ENCODE data around the gene C12orf56. TPM values are rescaled to one million over a fixed set of nuclear protein-coding genes. Genes with fewer than 3 reads are reported as not detected.
A peak's percentile ranks its signal among the peaks of the same experiment; 100 is the strongest.

Gene C12orf56
- total and polyA plus RNA-seq, 9 of the 15 experiments (the other 6 are each of a cell fraction or from before 2014, with no cell fraction given): 0.40 to 4.8 (median 1.2) TPM

GRCh38 chr12:64404470-64405256 lies 14.1 kb upstream of the C12orf56 start (continued):
- TF ChIP-seq MECOM (CRISPR knock-in tag; IDR thresholded peaks at IDR 0.05) (no peak), RB1 (IDR thresholded peaks at IDR 0.05; ENCODE audit: low read depth) (0 out of 2 replicates have a peak, but pooled peaks have one; percentile 30), ZNF551 (CRISPR knock-in tag; IDR thresholded peaks at IDR 0.05) (no peak), ZBTB17 (CRISPR knock-in tag; IDR thresholded peaks at IDR 0.05) (peak; percentile 82; the same call in 1 of the 2 replicates), NUFIP1 (IDR thresholded peaks at IDR 0.05; ENCODE audit: partially characterized antibody) (no peak), LEF1 (IDR thresholded peaks at IDR 0.05) (peak; percentile 23; the same call in 1 of the 2 replicates), ZNF583 (CRISPR knock-in tag; IDR thresholded peaks at IDR 0.05) (no peak), CREBBP (IDR thresholded peaks at IDR 0.05; ENCODE audit: low read depth, low read length) (no peak), SIN3A (IDR thresholded peaks at IDR 0.05; ENCODE audit: borderline replicate concordance in 2 of 2, control insufficient read depth in 1 of 2, low read depth in 2 of 2, low read length in 2 of 2) (0 out of 4 replicates have a peak, but pooled peaks of 1 of the 2 experiments have one; percentile 43), HDGF (IDR thresholded peaks at IDR 0.05) (no peak), PHTF2 (CRISPR knock-in tag; IDR thresholded peaks at IDR 0.05) (no peak), CBFA2T2 (conservative IDR thresholded peaks at IDR 0.05) (no peak), ZNF121 (CRISPR knock-in tag; conservative IDR thresholded peaks at IDR 0.05) (no peak), KLF10 (CRISPR knock-in tag; IDR thresholded peaks at IDR 0.05) (no peak), JUN (IDR thresholded peaks at IDR 0.05; ENCODE audit: borderline replicate concordance, low read depth, low read length) (peak; percentile 79; the same call in 1 of the 2 replicates), JUN (CRISPR knock-in tag; IDR thresholded peaks at IDR 0.05; ENCODE audit: borderline replicate concordance) (no peak), NR4A1 (CRISPR knock-in tag; IDR thresholded peaks at IDR 0.05) (peak; percentile 81; the same call in 1 of the 2 replicates), NR4A1 (tag; IDR thresholded peaks at IDR 0.05) (no peak), SMAD1 (IDR thresholded peaks at IDR 0.05; ENCODE audit: low read depth, low read length, partially characterized antibody) (peak; percentile 74), ZNF311 (CRISPR knock-in tag; IDR thresholded peaks at IDR 0.05) (no peak), SMARCC2 (IDR thresholded peaks at IDR 0.05; ENCODE audit: low read depth) (no peak), CEBPB (tag; IDR thresholded peaks at IDR 0.05) (peak; percentile 94), SNIP1 (IDR thresholded peaks at IDR 0.05; ENCODE audit: low read depth) (no peak), ELF2 (CRISPR knock-in tag; IDR thresholded peaks at IDR 0.05) (no peak; the same call in 1 of the 2 replicates), DPF2 (IDR thresholded peaks at IDR 0.05) (no peak; the same call in 1 of the 2 replicates)
- TF ChIP-seq, protein P1, sequence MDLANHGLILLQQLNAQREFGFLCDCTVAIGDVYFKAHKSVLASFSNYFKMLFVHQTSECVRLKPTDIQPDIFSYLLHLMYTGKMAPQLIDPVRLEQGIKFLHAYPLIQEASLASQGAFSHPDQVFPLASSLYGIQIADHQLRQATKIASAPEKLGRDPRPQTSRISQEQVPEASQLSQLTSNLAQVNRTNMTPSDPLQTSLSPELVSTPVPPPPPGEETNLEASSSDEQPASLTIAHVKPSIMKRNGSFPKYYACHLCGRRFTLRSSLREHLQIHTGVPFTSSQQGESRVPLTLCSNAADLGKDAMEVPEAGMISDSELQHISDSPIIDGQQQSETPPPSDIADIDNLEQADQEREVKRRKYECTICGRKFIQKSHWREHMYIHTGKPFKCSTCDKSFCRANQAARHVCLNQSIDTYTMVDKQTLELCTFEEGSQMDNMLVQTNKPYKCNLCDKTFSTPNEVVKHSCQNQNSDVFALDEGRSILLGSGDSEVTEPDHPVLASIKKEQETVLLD (IDR thresholded peaks at IDR 0.05): no peak
- TF ChIP-seq, protein P2, sequence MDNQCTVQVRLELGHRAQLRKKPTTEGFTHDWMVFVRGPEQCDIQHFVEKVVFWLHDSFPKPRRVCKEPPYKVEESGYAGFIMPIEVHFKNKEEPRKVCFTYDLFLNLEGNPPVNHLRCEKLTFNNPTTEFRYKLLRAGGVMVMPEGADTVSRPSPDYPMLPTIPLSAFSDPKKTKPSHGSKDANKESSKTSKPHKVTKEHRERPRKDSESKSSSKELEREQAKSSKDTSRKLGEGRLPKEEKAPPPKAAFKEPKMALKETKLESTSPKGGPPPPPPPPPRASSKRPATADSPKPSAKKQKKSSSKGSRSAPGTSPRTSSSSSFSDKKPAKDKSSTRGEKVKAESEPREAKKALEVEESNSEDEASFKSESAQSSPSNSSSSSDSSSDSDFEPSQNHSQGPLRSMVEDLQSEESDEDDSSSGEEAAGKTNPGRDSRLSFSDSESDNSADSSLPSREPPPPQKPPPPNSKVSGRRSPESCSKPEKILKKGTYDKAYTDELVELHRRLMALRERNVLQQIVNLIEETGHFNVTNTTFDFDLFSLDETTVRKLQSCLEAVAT (IDR thresholded peaks at IDR 0.05): peak; percentile 55 to 89
- TF ChIP-seq, protein P3, sequence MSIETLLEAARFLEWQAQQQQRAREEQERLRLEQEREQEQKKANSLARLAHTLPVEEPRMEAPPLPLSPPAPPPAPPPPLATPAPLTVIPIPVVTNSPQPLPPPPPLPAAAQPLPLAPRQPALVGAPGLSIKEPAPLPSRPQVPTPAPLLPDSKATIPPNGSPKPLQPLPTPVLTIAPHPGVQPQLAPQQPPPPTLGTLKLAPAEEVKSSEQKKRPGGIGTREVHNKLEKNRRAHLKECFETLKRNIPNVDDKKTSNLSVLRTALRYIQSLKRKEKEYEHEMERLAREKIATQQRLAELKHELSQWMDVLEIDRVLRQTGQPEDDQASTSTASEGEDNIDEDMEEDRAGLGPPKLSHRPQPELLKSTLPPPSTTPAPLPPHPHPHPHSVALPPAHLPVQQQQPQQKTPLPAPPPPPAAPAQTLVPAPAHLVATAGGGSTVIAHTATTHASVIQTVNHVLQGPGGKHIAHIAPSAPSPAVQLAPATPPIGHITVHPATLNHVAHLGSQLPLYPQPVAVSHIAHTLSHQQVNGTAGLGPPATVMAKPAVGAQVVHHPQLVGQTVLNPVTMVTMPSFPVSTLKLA (conservative IDR thresholded peaks at IDR 0.05): peak; percentile 78 to 80

Measured in K562 (cell line).